Upper lobe of right lung (tissue), 1 donor: Measurements from ENCODE around the gene ALOX5AP. TPM values are rescaled to one million over a fixed set of nuclear protein-coding genes. Genes with fewer than 3 reads are reported as not detected.

Experiments
- ATAC-seq: fragments of 200-7000 bp; cut with Tn5 transposase; one replicate; pipeline ENCODE4 v1.9.1; 2020; ENCODE audit warnings: mild to moderate bottlenecking, moderate library complexity
- DNase-seq: peaks from one replicate; pipeline ENCODE4 v3.0.0-alpha.2; 2020
- H3K27ac ChIP-seq: fragments of 200-600 bp; one replicate; pipeline ENCODE4 v1.8.0; 2022
- H3K27me3 ChIP-seq: fragments of 200-600 bp; one replicate; pipeline ENCODE4 v1.8.0; 2022; ENCODE audit warnings: mild to moderate bottlenecking
- H3K36me3 ChIP-seq: fragments of 200-600 bp; one replicate; pipeline ENCODE4 v1.8.0; 2022
- H3K4me1 ChIP-seq: fragments of 200-600 bp; one replicate; pipeline ENCODE4 v1.8.0; 2022
- H3K4me3 ChIP-seq: fragments of 200-600 bp; one replicate; pipeline ENCODE4 v1.8.0; 2022; ENCODE audit warnings: mild to moderate bottlenecking
- H3K9me3 ChIP-seq: fragments of 200-600 bp; one replicate; pipeline ENCODE4 v1.8.0; 2022
- intact Hi-C: fragments of 100-400 bp; cut with DNase I; formaldehyde crosslinking; loops from one replicate; pipeline ENCODE4 v1.11.0; 2022
- total RNA-seq: library from RNA; stranded (reverse); fragmentation: NEBNext Ultra II Directional; extraction: Animal tissue kit (Norgen Biotek cat#: 25700); gene quantifications from one replicate; pipeline ENCODE4 v1.2.1, GENCODE V29; 2021
- TF ChIP-seq, protein P1 (sequence below): fragments of 200-600 bp; IDR thresholded peaks from one replicate; pipeline ENCODE4 v1.8.0; 2022; ENCODE audit warnings: antibody characterized with exemption
- donor health status: DM: no; HTN: yes; CAD: no; lungs with severe emphysema.

ALOX5AP gene
- total RNA-seq, 1 donor from 2014 or later = 195 TPM

GRCh38 chr13:30692113-30692512 lies 43.2 kb upstream of the ALOX5AP start:
- no peaks in the 10 kb centered on the region for H3K9me3 ChIP-seq
- H3K4me3 ChIP-seq = no peak overlapping the region
- H3K36me3 ChIP-seq = no peaks in the 10 kb centered on the region
- no peak overlapping the region for H3K27ac ChIP-seq
- no peaks in the 10 kb centered on the region for H3K27me3 ChIP-seq
- peaks cover 20% of the 10 kb centered on the region for H3K4me1 ChIP-seq
- TF ChIP-seq, protein P1, sequence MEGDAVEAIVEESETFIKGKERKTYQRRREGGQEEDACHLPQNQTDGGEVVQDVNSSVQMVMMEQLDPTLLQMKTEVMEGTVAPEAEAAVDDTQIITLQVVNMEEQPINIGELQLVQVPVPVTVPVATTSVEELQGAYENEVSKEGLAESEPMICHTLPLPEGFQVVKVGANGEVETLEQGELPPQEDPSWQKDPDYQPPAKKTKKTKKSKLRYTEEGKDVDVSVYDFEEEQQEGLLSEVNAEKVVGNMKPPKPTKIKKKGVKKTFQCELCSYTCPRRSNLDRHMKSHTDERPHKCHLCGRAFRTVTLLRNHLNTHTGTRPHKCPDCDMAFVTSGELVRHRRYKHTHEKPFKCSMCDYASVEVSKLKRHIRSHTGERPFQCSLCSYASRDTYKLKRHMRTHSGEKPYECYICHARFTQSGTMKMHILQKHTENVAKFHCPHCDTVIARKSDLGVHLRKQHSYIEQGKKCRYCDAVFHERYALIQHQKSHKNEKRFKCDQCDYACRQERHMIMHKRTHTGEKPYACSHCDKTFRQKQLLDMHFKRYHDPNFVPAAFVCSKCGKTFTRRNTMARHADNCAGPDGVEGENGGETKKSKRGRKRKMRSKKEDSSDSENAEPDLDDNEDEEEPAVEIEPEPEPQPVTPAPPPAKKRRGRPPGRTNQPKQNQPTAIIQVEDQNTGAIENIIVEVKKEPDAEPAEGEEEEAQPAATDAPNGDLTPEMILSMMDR = no peak
- intact Hi-C loops = no loop called here
- ATAC-seq = peak; percentile 32
- no peak for DNase-seq

DNA sequence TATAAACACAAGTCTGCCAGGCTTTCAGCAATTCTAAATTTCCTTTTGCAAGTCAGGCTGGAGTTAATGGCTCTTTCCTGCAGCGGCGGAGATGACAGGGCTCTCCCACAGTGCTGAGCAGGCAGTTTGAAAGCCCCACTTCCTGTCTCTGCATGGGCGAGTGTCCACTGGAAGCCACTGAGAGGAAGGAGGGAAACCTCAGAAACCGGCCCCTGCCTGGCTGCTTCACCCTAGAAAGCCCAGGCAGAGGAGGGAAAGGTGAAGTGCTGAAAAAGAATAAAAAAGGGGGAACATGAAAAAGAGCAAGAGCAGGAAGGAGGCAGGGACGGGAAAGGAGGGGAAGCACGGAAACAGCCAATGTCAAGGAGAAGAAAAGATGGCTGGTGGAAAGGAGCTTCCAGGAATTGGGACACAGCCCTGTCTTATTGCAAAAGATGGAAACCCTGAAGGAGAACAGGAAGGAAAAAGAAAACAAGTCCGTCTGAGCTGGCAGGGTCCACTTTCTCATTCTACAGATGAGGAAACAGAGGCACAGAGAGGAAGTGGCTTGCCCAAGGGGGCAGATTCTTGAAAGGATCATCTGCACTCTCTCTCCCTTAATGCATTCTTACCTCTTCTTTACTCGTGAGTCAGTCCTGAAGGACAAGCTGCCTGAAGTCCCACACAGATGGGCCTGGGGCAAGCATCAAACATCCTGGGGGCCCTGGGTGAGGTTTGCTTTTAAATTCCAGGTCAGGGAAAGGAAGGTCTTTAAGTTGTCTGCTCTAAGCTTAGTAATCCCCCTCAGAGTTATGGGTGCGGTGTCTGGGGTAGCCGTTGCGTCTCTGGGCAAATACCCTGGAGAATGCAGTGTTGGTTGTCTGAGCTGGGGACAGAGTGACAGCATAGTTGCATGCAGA lies 38.8 kb upstream of the ALOX5AP start:
- Histone ChIP-seq H3K4me1 (peaks cover 25% of the 10 kb centered on the region), H3K27me3 (no peaks in the 10 kb centered on the region), H3K27ac (no peak overlapping the region), H3K36me3 (no peaks in the 10 kb centered on the region), H3K9me3 (no peaks in the 10 kb centered on the region), H3K4me3 (no peak overlapping the region)
- DNase-seq = peak; percentile 70
- TF ChIP-seq, protein P1 = no peak
- intact Hi-C loops = no loop called here
- ATAC-seq = peak; percentile 88

GRCh38 chr13:30697177-30697953 lies 38.0 kb upstream of the ALOX5AP start:
- DNase-seq (no peak), ATAC-seq (peak; percentile 73)
- Histone ChIP-seq H3K27me3 (no peaks in the 10 kb centered on the region), H3K9me3 (no peaks in the 10 kb centered on the region), H3K36me3 (no peaks in the 10 kb centered on the region), H3K27ac (peak overlapping the region; percentile 12), H3K4me1 (peaks cover 25% of the 10 kb centered on the region), H3K4me3 (no peak overlapping the region)
- TF ChIP-seq, protein P1 = no peak
- intact Hi-C loops = no loop called here

- intact Hi-C loops = no loop called here
- ATAC-seq (no peak), DNase-seq (no peak)
- Histone ChIP-seq H3K4me3 (no peak overlapping the region), H3K36me3 (no peaks in the 10 kb centered on the region), H3K9me3 (no peaks in the 10 kb centered on the region), H3K27me3 (no peaks in the 10 kb centered on the region), H3K4me1 (peaks cover 25% of the 10 kb centered on the region), H3K27ac (no peak overlapping the region)
- TF ChIP-seq, protein P1 = no peak
These were observed 37.3 kb upstream of the ALOX5AP start for GRCh38 chr13:30697996-30698401.

DNA sequence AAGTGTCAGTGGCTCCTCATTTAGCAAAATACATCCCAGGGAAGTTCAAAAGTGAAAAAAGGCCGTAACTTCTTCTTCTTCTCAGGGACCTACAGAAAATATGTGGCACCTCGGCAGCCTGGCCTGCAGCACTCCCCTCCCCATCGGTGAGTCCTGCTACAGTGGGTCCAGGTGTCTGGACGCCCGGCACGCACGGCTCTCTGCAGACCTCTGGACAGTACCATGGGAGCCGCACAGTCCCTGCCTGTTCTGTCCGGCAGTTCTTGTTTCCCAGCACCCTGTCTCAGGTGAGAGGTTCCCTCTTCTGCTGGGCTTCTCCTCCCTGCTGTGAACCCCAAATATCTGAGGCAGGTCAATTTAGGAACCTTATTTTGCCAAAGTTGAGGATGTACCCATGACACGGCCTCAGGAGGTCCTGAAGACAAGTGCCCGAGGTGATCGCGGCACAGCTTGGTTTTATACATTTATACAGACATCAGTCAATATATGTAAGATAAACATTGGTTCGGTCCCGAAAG lies 36.8 kb upstream of the ALOX5AP start:
- DNase-seq = no peak
- intact Hi-C loops = no loop called here
- no peak overlapping the region for H3K4me3 ChIP-seq
- peaks cover 25% of the 10 kb centered on the region for H3K4me1 ChIP-seq
- no peak for ATAC-seq
- H3K27ac ChIP-seq = no peak overlapping the region
- H3K36me3 ChIP-seq = no peaks in the 10 kb centered on the region
- TF ChIP-seq, protein P1 = no peak
- no peaks in the 10 kb centered on the region for H3K27me3 ChIP-seq
- no peaks in the 10 kb centered on the region for H3K9me3 ChIP-seq
